A549 (cell line): ENCODE measurements around the gene ITGB8. TPM values are rescaled to one million over a fixed set of nuclear protein-coding genes. Genes with fewer than 3 reads are reported as not detected.

Experiments used
- ATAC-seq, 2 experiments: fragments of 200-7000 bp in 1 of 2; fragments of >200 bp in 1 of 2; cut with Nextera tagmentation in 1 of 2; cut with Tn5 transposase in 1 of 2; 3 replicates each; pipeline versions ENCODE4 v1.8.0 to v1.9.1; 2018 to 2020; ENCODE audit warnings: mild to moderate bottlenecking in 1 of 2, moderate library complexity in 1 of 2
- CTCF ChIA-PET: fragments of 300-600 bp; sonication (Branson Sonifier 250); formaldehyde crosslinking; extraction: SDS; loops from one replicate; lab custom pipeline; 2021; ENCODE audit warnings: antibody characterized with exemption, inconsistent platforms; lab: Yijun Ruan, JAX
- POLR2A ChIA-PET: fragments of 350-600 bp; formaldehyde crosslinking; extraction: SDS; loops from one replicate; lab custom pipeline; 2021; ENCODE audit warnings: antibody characterized with exemption, inconsistent platforms; lab: Yijun Ruan, JAX
- DNase-seq, 2 experiments: peaks; one replicate each; pipeline versions ENCODE4 v3.0.0 to v3.0.0-alpha.2; 2011 to 2016; ENCODE audit warnings: low read depth in 1 of 2, low spot score in 1 of 2
- FAIRE-seq: peaks from 2 replicates; lab custom pipeline; 2011; peaks lifted over from hg19 to GRCh38; lab: Jason Lieb, UNC
- H3K27ac ChIP-seq, 2 experiments: fragments of >200 bp; sonication (Bioruptor Twin); formaldehyde crosslinking; 3 replicates each; pipeline ENCODE4 v1.5.1; 2016 to 2017
- H3K4me1 ChIP-seq: fragments of >200 bp; sonication (Bioruptor Twin); formaldehyde crosslinking; 3 replicates; pipeline ENCODE4 v1.6.1; 2016
- H3K4me2 ChIP-seq: fragments of >200 bp; sonication (Bioruptor Twin); formaldehyde crosslinking; 3 replicates; pipeline ENCODE4 v1.6.1; 2016
- H3K4me3 ChIP-seq: fragments of >200 bp; sonication (Bioruptor Twin); formaldehyde crosslinking; 3 replicates; pipeline ENCODE4 v1.5.1; 2016
- H3K9me3 ChIP-seq: fragments of >200 bp; sonication (Bioruptor Twin); formaldehyde crosslinking; 3 replicates; pipeline ENCODE4 v1.6.1; 2016
- ATOH8 ChIP-seq: fragments of 250-450 bp; sonication (Bioruptor Pico); IDR thresholded peaks from 2 replicates; pipeline ENCODE4 v1.5.0; 2020; ENCODE audit warnings: low read depth, mild to moderate bottlenecking, moderate library complexity
- CHD4 ChIP-seq: fragments of 200-600 bp; sonication (generic); IDR thresholded peaks from 2 replicates; pipeline ENCODE4 v1.6.1; 2016; ENCODE audit warnings: antibody characterized with exemption, mild to moderate bottlenecking, borderline replicate concordance
- CTCF ChIP-seq: fragments of >200 bp; sonication (Bioruptor Twin); formaldehyde crosslinking; IDR thresholded peaks from 3 replicates; pipeline ENCODE4 v1.5.1; 2016
- E2F6 ChIP-seq: IDR thresholded peaks from 2 replicates; pipeline ENCODE4 v1.6.1; 2012; ENCODE audit warnings: low read depth, borderline replicate concordance
- ESRRA ChIP-seq: fragments of 150-350 bp; IDR thresholded peaks from 2 replicates; pipeline ENCODE4 v1.6.1; 2014; ENCODE audit warnings: mild to moderate bottlenecking, low read length, borderline replicate concordance
- JUNB ChIP-seq: fragments of >200 bp; sonication (Bioruptor Twin); formaldehyde crosslinking; IDR thresholded peaks from 2 replicates; pipeline ENCODE4 v1.6.1; 2016
- KDM5A ChIP-seq: fragments of 200-600 bp; sonication (generic); IDR thresholded peaks from 2 replicates; pipeline ENCODE4 v1.6.1; 2016; ENCODE audit warnings: antibody characterized with exemption, mild to moderate bottlenecking
- MAFK ChIP-seq: fragments of 450-650 bp; IDR thresholded peaks from 2 replicates; pipeline ENCODE4 v1.6.1; 2014; ENCODE audit not compliant: partially characterized antibody
- NPAS2 ChIP-seq: fragments of 250-450 bp; sonication (Bioruptor Pico); IDR thresholded peaks from 2 replicates; pipeline ENCODE4 v1.8.0; 2022; ENCODE audit warnings: mild to moderate bottlenecking, moderate library complexity, borderline replicate concordance
- POLR2A ChIP-seq: IDR thresholded peaks from 2 replicates; pipeline ENCODE4 v1.6.1; 2012; ENCODE audit warnings: mild to moderate bottlenecking, low read length
- RAD21 ChIP-seq, 2 experiments: fragments of >200 bp in 1 of 2; sonication (Bioruptor Twin) in 1 of 2; formaldehyde crosslinking in 1 of 2; IDR thresholded peaks in 1 of 2; conservative IDR thresholded peaks in 1 of 2; 2 replicates in 1 of 2; 3 replicates in 1 of 2; pipeline ENCODE4 v1.6.1; 2012 to 2018; ENCODE audit warnings: inconsistent platforms in 1 of 2
- REST ChIP-seq: fragments of 200-600 bp; sonication (generic); IDR thresholded peaks from 2 replicates; pipeline ENCODE4 v1.6.1; 2016; ENCODE audit warnings: antibody characterized with exemption, mild to moderate bottlenecking, moderate library complexity
- SMC3 ChIP-seq: fragments of >200 bp; sonication (Bioruptor Twin); formaldehyde crosslinking; IDR thresholded peaks from 3 replicates; pipeline ENCODE4 v1.6.1; 2018; ENCODE audit warnings: inconsistent platforms
- SREBF2 ChIP-seq: fragments of 450-650 bp; IDR thresholded peaks from 2 replicates; pipeline ENCODE4 v1.6.1; 2014; ENCODE audit warnings: mild to moderate bottlenecking, moderate library complexity
- USF2 ChIP-seq: fragments of 450-650 bp; IDR thresholded peaks from 2 replicates; pipeline ENCODE4 v1.6.1; 2014; ENCODE audit warnings: antibody characterized with exemption
- ZFP36 ChIP-seq: fragments of 450-650 bp; IDR thresholded peaks from 2 replicates; pipeline ENCODE4 v1.6.1; 2014; ENCODE audit warnings: borderline replicate concordance; ENCODE audit not compliant: partially characterized antibody
- WGBS: methylation state at CpG from one replicate; pipeline ENCODE4 v1.1.6; 2017; ENCODE audit errors: missing lambda C conversion rate; 5-methylcytosine and 5-hydroxymethylcytosine counted together
- polyA plus RNA-seq, 4 experiments: library from polyadenylated mRNA; depleted of rRNA in 3 of 4; stranded (reverse); fragments of >200 nt; fragmentation: RNase III in 1 of 4; extraction: RNeasy Plus Mini Kit Qiagen cat#74134 plus additional on column Dnase treatment in 1 of 4; gene quantifications; 2 replicates in 3 of 4; 3 replicates in 1 of 4; pipeline ENCODE4 v1.2.3, GENCODE V29; 2011 to 2017

Gene ITGB8
- polyA plus RNA-seq, 2 of the 4 experiments (the other 2 are of a cell fraction), result 0.39 to 0.67 TPM

- no peak for ATAC-seq
- no peaks in the 10 kb centered on the region for H3K4me1 ChIP-seq
- CTCF ChIA-PET, result no interaction called here
- FAIRE-seq, result no peak
- no peak for TF ChIP-seq SMC3
- TF ChIP-seq USF2, result no peak
- no peak for TF ChIP-seq SREBF2
- no peak for TF ChIP-seq RAD21 (conservative IDR thresholded peaks at IDR 0.05 in 1 of 2, IDR thresholded peaks at IDR 0.05 in 1 of 2)
- TF ChIP-seq, all 56 proteins: peak for 0
- H3K9me3 ChIP-seq, result no peaks in the 10 kb centered on the region
- H3K27ac ChIP-seq, result no peak overlapping the region
- no peak for DNase-seq
- POLR2A ChIA-PET, result no interaction called here
- 36% methylated on average over 4 of the region's 4 CpGs for WGBS
- H3K4me3 ChIP-seq, result no peak overlapping the region
- no peak overlapping the region for H3K4me2 ChIP-seq
Measured at GRCh38 chr7:20454202-20454601, 123.5 kb downstream of the ITGB8 start.

GRCh38 chr7:20456701-20457100 is 126.0 kb downstream of the ITGB8 start:
- no peak overlapping the region for H3K27ac ChIP-seq
- H3K9me3 ChIP-seq, result no peaks in the 10 kb centered on the region
- CTCF ChIA-PET, result interaction anchor here (0.6 to 0.9 kb wide), 2 partner anchors 17 to 410 kb away, joined by 3 read pairs; no protein-coding TSS in a partner anchor
- no peak overlapping the region for H3K4me3 ChIP-seq
- TF ChIP-seq CHD4 (no peak), ATOH8 (CRISPR knock-in tag) (no peak), CTCF (no peak), E2F6 (no peak), ESRRA (no peak), MAFK (no peak), NPAS2 (CRISPR knock-in tag) (no peak), JUNB (no peak), POLR2A (no peak), KDM5A (no peak), REST (no peak), ZFP36 (no peak)
- H3K4me1 ChIP-seq, result no peaks in the 10 kb centered on the region
- DNase-seq (no peak), ATAC-seq (no peak), FAIRE-seq (no peak)
- POLR2A ChIA-PET, result no interaction called here
- no peak overlapping the region for H3K4me2 ChIP-seq
